ENCODE results near the gene EDN2.

- no peak for TF ChIP-seq CTCF (conservative IDR thresholded peaks at IDR 0.05; ENCODE audit: low read length)
- no peak for TF ChIP-seq EZH2phosphoT487 (IDR thresholded peaks at IDR 0.05; ENCODE audit: borderline replicate concordance)
Observed at GRCh38 chr1:41450747-41451285, 33.7 kb downstream of the EDN2 start.
